CD14-positive monocyte (primary cell): ENCODE results near the gene PRSS3. TPM values are rescaled to one million over a fixed set of nuclear protein-coding genes. Genes with fewer than 3 reads are reported as not detected.
"Not testable (repeated sequence)": the region's sequence is repeated elsewhere in the genome, so short reads cannot be mapped to it uniquely, and the experiment has no call there.

Source experiments
- DNase-seq, 3 donors: peaks; one replicate each; pipeline ENCODE4 v3.0.0-alpha.2; 2011 to 2022
- H2AFZ ChIP-seq: 2 replicates; pipeline ENCODE4 v1.6.0; 2012; ENCODE audit warnings: mild to moderate bottlenecking, low read depth, low read length, inconsistent platforms; ENCODE audit not compliant: insufficient read depth, poor library complexity, severe bottlenecking
- H3K27ac ChIP-seq, 2 donors: 1 replicate in 1 of 2; 2 replicates in 1 of 2; pipeline ENCODE4 v1.5.1; 2012 to 2013; ENCODE audit warnings: low read length in 2 of 2, control low read depth in 1 of 2, inconsistent platforms in 1 of 2, low read depth in 1 of 2, mild to moderate bottlenecking in 1 of 2
- H3K27me3 ChIP-seq, 2 donors: one replicate each; pipeline versions ENCODE4 v1.6.0 to v1.6.1; 2011 to 2013; ENCODE audit warnings: low read length in 2 of 2; ENCODE audit not compliant: control insufficient read depth in 2 of 2, insufficient read depth in 2 of 2
- H3K36me3 ChIP-seq, 2 donors: replicated peaks in 1 of 2; 1 replicate in 1 of 2; 2 replicates in 1 of 2; pipeline versions ENCODE4 v1.5.1 to v1.6.1; 2012 to 2013; ENCODE audit warnings: low read length in 2 of 2, control low read depth in 1 of 2, inconsistent platforms in 1 of 2, mild to moderate bottlenecking in 1 of 2; ENCODE audit not compliant: insufficient read depth in 2 of 2, control insufficient read depth in 1 of 2
- H3K4me1 ChIP-seq, 2 donors: 1 replicate in 1 of 2; 2 replicates in 1 of 2; pipeline versions ENCODE4 v1.5.1 to v1.6.1; 2012 to 2013; ENCODE audit warnings: low read length in 2 of 2, control low read depth in 1 of 2, inconsistent platforms in 1 of 2, mild to moderate bottlenecking in 1 of 2, moderate library complexity in 1 of 2; ENCODE audit not compliant: insufficient read depth in 2 of 2, control insufficient read depth in 1 of 2
- H3K4me2 ChIP-seq: replicated peaks from 2 replicates; pipeline ENCODE3; 2012; ENCODE audit warnings: low read length, moderate library complexity, mild to moderate bottlenecking; ENCODE audit not compliant: poor library complexity, severe bottlenecking; ENCODE audit errors: extremely low read depth
- H3K4me3 ChIP-seq, 3 experiments: fragments of 200-600 bp in 1 of 3; sonication (generic) in 1 of 3; replicated peaks in 1 of 3; 1 replicate in 2 of 3; 2 replicates in 1 of 3; pipeline ENCODE4 v1.5.1; 2011 to 2013; ENCODE audit warnings: low read length in 3 of 3, mild to moderate bottlenecking in 3 of 3, control low read depth in 2 of 3, low read depth in 2 of 3, inconsistent platforms in 1 of 3, moderate library complexity in 1 of 3
- H3K79me2 ChIP-seq: 2 replicates; pipeline ENCODE4 v1.6.0; 2012; ENCODE audit warnings: mild to moderate bottlenecking, control low read depth, inconsistent platforms, low read length, moderate library complexity; ENCODE audit not compliant: insufficient read depth
- H3K9ac ChIP-seq: 2 replicates; pipeline ENCODE4 v1.6.0; 2017; ENCODE audit warnings: low read length, mild to moderate bottlenecking; ENCODE audit not compliant: insufficient read depth, poor library complexity, severe bottlenecking
- H3K9me3 ChIP-seq, 2 donors: replicated peaks in 1 of 2; 1 replicate in 1 of 2; 2 replicates in 1 of 2; pipeline versions ENCODE4 v1.5.1 to v1.6.1; 2012 to 2013; ENCODE audit warnings: low read length in 2 of 2, control low read depth in 1 of 2; ENCODE audit not compliant: control insufficient read depth in 1 of 2, insufficient read depth in 1 of 2
- H4K20me1 ChIP-seq: 2 replicates; pipeline ENCODE4 v1.6.0; 2012; ENCODE audit warnings: mild to moderate bottlenecking, low read length, control low read depth, moderate library complexity; ENCODE audit not compliant: insufficient read depth
- H3K27ac Mint-ChIP-seq, 7 donors: one replicate each; pipeline ENCODE4 v1.8.0; 2020; ENCODE audit warnings: mild to moderate bottlenecking in 7 of 7, mixed read lengths in 7 of 7, moderate library complexity in 6 of 7, inconsistent platforms in 2 of 7
- H3K27me3 Mint-ChIP-seq, 3 donors: one replicate each; pipeline ENCODE4 v1.8.0; 2021 to 2022; ENCODE audit warnings: low read depth in 3 of 3, mild to moderate bottlenecking in 3 of 3, mixed read lengths in 3 of 3, moderate library complexity in 3 of 3, inconsistent platforms in 1 of 3
- H3K36me3 Mint-ChIP-seq, 2 donors: one replicate each; pipeline ENCODE4 v1.8.0; 2020; ENCODE audit warnings: mixed read lengths in 2 of 2, inconsistent platforms in 1 of 2, mild to moderate bottlenecking in 1 of 2
- H3K4me1 Mint-ChIP-seq: one replicate; pipeline ENCODE4 v1.8.0; 2020; ENCODE audit warnings: mild to moderate bottlenecking, mixed read lengths
- H3K4me3 Mint-ChIP-seq, 2 donors: one replicate each; pipeline ENCODE4 v1.8.0; 2020; ENCODE audit warnings: mild to moderate bottlenecking in 2 of 2, mixed read lengths in 2 of 2, moderate library complexity in 1 of 2
- H3K9me3 Mint-ChIP-seq, 7 donors: one replicate each; pipeline ENCODE4 v1.8.0; 2020 to 2022; ENCODE audit warnings: mixed read lengths in 7 of 7, mild to moderate bottlenecking in 6 of 7, moderate library complexity in 6 of 7, inconsistent platforms in 2 of 7
- WGBS: methylation state at CpG from one replicate; pipeline ENCODE4 v1.1.5; 2013; ENCODE audit warnings: missing lambda C conversion rate; ENCODE audit not compliant: insufficient coverage; 5-methylcytosine and 5-hydroxymethylcytosine counted together
- intact Hi-C, 2 donors: fragments of 100-400 bp; cut with micrococcal nuclease; formaldehyde crosslinking; loops; one replicate each; pipeline versions ENCODE4 v1.15.0 to v1.15.1; 2023
- polyA plus RNA-seq, 3 donors: library from polyadenylated mRNA; depleted of rRNA in 1 of 3; unstranded in 2 of 3; stranded (reverse) in 1 of 3; fragments of 300-500 nt in 2 of 3; fragments of >200 nt in 1 of 3; fragmentation: Illumina TruSeq in 2 of 3; gene quantifications; 1 replicate in 2 of 3; 2 replicates in 1 of 3; pipeline ENCODE4 v1.2.3, GENCODE V29; 2012 to 2021
- TF ChIP-seq, protein P1 (sequence below): fragments of 200-600 bp; IDR thresholded peaks from one replicate; pipeline ENCODE4 v1.8.0; 2022; ENCODE audit warnings: antibody characterized with exemption, mild to moderate bottlenecking

The PRSS3 gene
- polyA plus RNA-seq, 3 donors: not detected

DNA sequence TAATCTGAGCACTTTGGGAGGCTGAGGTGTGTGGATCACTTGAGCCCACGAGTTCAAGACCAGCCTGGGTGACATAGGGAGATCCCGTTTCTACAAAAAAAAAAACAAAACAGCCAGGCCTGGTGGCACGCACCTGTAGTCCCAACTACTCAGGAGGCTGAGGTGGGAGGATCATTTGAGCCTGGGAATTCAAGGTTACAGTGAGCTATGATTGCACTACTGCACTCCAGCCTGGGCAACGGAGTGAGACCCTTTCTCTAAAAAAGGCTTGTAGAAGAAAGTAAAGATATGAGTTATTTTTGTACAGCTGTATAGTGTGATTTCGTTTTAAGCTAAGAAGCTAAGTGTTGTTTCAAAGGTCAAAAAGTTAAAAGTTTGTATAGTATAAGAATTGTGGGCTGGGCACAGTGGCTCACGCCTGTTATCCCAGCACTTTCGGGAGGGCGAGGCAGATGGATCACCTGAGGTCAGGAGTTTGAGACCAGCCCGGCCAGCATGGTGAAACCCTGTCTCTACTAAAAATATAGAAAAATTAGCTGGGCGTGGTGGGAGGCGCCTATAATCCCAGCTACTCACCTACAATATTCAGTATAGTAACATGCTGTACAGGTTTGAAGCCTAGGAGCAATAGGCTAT, 40.4 kb downstream of the PRSS3 start:
- Histone ChIP-seq H3K36me3 (no peaks in the 10 kb centered on the region), H3K4me1 (peaks cover 48 to 64% of the 10 kb centered on the region in 2 donors), H3K27me3 (no peaks in the 10 kb centered on the region), H3K27ac (peak overlapping the region; percentile 77 to 79), H3K4me2 (no peak overlapping the region), H3K79me2 (peaks cover 95% of the 10 kb centered on the region), H3K9ac (peak overlapping the region; percentile 35), H2AFZ (no peak overlapping the region), H3K9me3 (no peaks in the 10 kb centered on the region), H3K4me3 (peak overlapping the region in 1 of 3 experiments; percentile 22), H4K20me1 (no peaks in the 10 kb centered on the region)
- no peak for DNase-seq
- TF ChIP-seq, protein P1, sequence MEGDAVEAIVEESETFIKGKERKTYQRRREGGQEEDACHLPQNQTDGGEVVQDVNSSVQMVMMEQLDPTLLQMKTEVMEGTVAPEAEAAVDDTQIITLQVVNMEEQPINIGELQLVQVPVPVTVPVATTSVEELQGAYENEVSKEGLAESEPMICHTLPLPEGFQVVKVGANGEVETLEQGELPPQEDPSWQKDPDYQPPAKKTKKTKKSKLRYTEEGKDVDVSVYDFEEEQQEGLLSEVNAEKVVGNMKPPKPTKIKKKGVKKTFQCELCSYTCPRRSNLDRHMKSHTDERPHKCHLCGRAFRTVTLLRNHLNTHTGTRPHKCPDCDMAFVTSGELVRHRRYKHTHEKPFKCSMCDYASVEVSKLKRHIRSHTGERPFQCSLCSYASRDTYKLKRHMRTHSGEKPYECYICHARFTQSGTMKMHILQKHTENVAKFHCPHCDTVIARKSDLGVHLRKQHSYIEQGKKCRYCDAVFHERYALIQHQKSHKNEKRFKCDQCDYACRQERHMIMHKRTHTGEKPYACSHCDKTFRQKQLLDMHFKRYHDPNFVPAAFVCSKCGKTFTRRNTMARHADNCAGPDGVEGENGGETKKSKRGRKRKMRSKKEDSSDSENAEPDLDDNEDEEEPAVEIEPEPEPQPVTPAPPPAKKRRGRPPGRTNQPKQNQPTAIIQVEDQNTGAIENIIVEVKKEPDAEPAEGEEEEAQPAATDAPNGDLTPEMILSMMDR: no peak
- H3K4me1 Mint-ChIP-seq: peaks cover 59% of the 10 kb centered on the region
- H3K9me3 Mint-ChIP-seq: no peaks in the 10 kb centered on the region
- H3K36me3 Mint-ChIP-seq: peaks cover 12 to 28% of the 10 kb centered on the region in 2 donors
- 82% methylated on average over 3 of the region's 11 CpGs for WGBS
- H3K27me3 Mint-ChIP-seq: peaks cover 0 to 3% (median 0%) of the 10 kb centered on the region in 3 donors
- peak overlapping the region; percentile 89 to 99 (median 97) for H3K27ac Mint-ChIP-seq
- H3K4me3 Mint-ChIP-seq: peak overlapping the region in 1 of 2 donors; percentile 39
- intact Hi-C loops: no loop called here

DNA sequence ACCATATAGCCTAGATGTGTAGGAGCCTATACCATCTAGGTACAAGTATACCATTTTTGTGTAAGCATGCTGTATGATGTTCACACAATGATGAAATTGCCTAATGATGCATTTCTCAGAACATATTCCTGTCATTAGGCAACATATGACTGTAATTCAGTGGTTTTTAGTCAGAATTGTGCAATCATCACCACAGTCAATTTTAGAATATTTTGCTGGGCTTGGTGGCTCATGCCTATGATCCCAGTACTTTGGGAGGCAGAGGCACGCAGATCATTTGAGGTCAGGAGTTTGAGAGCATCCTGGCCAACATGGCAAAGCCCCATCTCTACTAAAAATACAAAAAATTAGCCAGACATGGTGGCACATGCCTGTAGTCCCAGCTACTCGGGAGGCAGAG, 40.9 kb downstream of the PRSS3 start:
- H4K20me1 ChIP-seq, H2AFZ ChIP-seq, H3K9me3 Mint-ChIP-seq, intact Hi-C loops, H3K36me3 ChIP-seq, H3K4me3 ChIP-seq, H3K9me3 ChIP-seq, H3K27me3 Mint-ChIP-seq, H3K27me3 ChIP-seq: not testable (repeated sequence)
- Histone ChIP-seq H3K79me2 (peaks cover 95% of the 10 kb centered on the region), H3K27ac (peak overlapping the region; percentile 77 to 79), H3K4me1 (peaks cover 48 to 64% of the 10 kb centered on the region in 2 donors), H3K4me2 (peak overlapping the region; percentile 16), H3K9ac (peak overlapping the region; percentile 35)
- Mint-ChIP-seq H3K4me1 (peaks cover 60% of the 10 kb centered on the region), H3K27ac (peak overlapping the region; percentile 95 to 99 (median 97)), H3K4me3 (peak overlapping the region; percentile 64 to 86), H3K36me3 (peaks cover 13 to 31% of the 10 kb centered on the region in 2 donors)
- DNase-seq: peak; percentile 86 to 98 (median 91)
- WGBS: no CpG with 5 or more reads among the region's 2 CpGs
